DMS 273 (cell line): ENCODE data around the gene IGF2BP2.

Experiments
- DNase-seq: peaks from one replicate; lab custom pipeline; 2025; ENCODE audit not compliant: unreplicated experiment; lab: John Stamatoyannopoulos, UW

The IGF2BP2 gene

GRCh38 chr3:185767002-185767688, 57.7 kb downstream of the IGF2BP2 start:
- DNase-seq, result no peak

GRCh38 chr3:185766329-185767001, 58.4 kb downstream of the IGF2BP2 start:
- DNase-seq, result no peak

GRCh38 chr3:185764980-185765370, 59.9 kb downstream of the IGF2BP2 start:
- DNase-seq, result no peak

- DNase-seq, result no peak
Measured at GRCh38 chr3:185764163-185764979, 60.5 kb downstream of the IGF2BP2 start.

- DNase-seq, result no peak
Measured at GRCh38 chr3:185763347-185764005, 61.4 kb downstream of the IGF2BP2 start.

- DNase-seq, result no peak
Measured at GRCh38 chr3:185760550-185760949, 64.3 kb downstream of the IGF2BP2 start.

- no peak for DNase-seq
Measured at GRCh38 chr3:185760088-185760487, 64.8 kb downstream of the IGF2BP2 start.

- DNase-seq, result no peak
Measured at GRCh38 chr3:185759512-185759911, 65.3 kb downstream of the IGF2BP2 start.

GRCh38 chr3:185758912-185759311, 65.9 kb downstream of the IGF2BP2 start:
- DNase-seq, result no peak

GRCh38 chr3:185757176-185757575, 67.7 kb downstream of the IGF2BP2 start:
- DNase-seq, result no peak

GRCh38 chr3:185756477-185756876, 68.4 kb downstream of the IGF2BP2 start:
- no peak for DNase-seq

GRCh38 chr3:185754920-185755319, 69.9 kb downstream of the IGF2BP2 start:
- no peak for DNase-seq

- no peak for DNase-seq
Measured at GRCh38 chr3:185753354-185753753, 71.5 kb downstream of the IGF2BP2 start.

GRCh38 chr3:185750702-185751101, 74.1 kb downstream of the IGF2BP2 start:
- DNase-seq, result no peak

- no peak for DNase-seq
Measured at GRCh38 chr3:185750015-185750414, 74.8 kb downstream of the IGF2BP2 start.

GRCh38 chr3:185746470-185746869, 78.4 kb downstream of the IGF2BP2 start:
- no peak for DNase-seq

- no peak for DNase-seq
Measured at GRCh38 chr3:185744997-185745843, 79.6 kb downstream of the IGF2BP2 start.

GRCh38 chr3:185741586-185741985, 83.3 kb downstream of the IGF2BP2 start:
- DNase-seq, result no peak

GRCh38 chr3:185740133-185740532, 84.7 kb downstream of the IGF2BP2 start:
- no peak for DNase-seq

- peak; percentile 31 for DNase-seq
Measured at GRCh38 chr3:185739264-185739701, 85.6 kb downstream of the IGF2BP2 start.
